GM19035 (cell line): Measurements from ENCODE around the gene DUSP2.

ENCODE experiments used
- ATAC-seq: cut with Tn5 transposase; IDR thresholded peaks from one replicate; pipeline ENCODE4 v1.9.1; 2021; ENCODE audit not compliant: unreplicated experiment

The DUSP2 gene

GRCh38 chr2:96145036-96145847 lies at the start of gene DUSP2:
Gene DUSP2, minus strand, starts transcription at chr2:96145440. Its CDS starts 86 bp downstream, at chr2:96145354.
- peak; percentile 49 for ATAC-seq

GRCh38 chr2:96191937-96192670 lies 46.9 kb upstream of the DUSP2 start:
- no peak for ATAC-seq

- no peak for ATAC-seq
Measured at GRCh38 chr2:96188821-96189526, 43.7 kb upstream of the DUSP2 start.

GRCh38 chr2:96186562-96186961 lies 41.3 kb upstream of the DUSP2 start:
- no peak for ATAC-seq

GRCh38 chr2:96185516-96185915 lies 40.3 kb upstream of the DUSP2 start:
- no peak for ATAC-seq

- ATAC-seq, result no peak
Measured at GRCh38 chr2:96184989-96185388, 39.7 kb upstream of the DUSP2 start.

GRCh38 chr2:96184188-96184587 lies 38.9 kb upstream of the DUSP2 start:
- ATAC-seq, result no peak

- ATAC-seq, result no peak
Measured at GRCh38 chr2:96181529-96181928, 36.3 kb upstream of the DUSP2 start.

GRCh38 chr2:96180521-96180920 lies 35.3 kb upstream of the DUSP2 start:
- no peak for ATAC-seq

- ATAC-seq, result no peak
Measured at GRCh38 chr2:96180002-96180401, 34.8 kb upstream of the DUSP2 start.

- ATAC-seq, result no peak
Measured at GRCh38 chr2:96176661-96177060, 31.4 kb upstream of the DUSP2 start.

GRCh38 chr2:96175951-96176350 lies 30.7 kb upstream of the DUSP2 start:
- no peak for ATAC-seq

GRCh38 chr2:96174251-96175144 lies 29.3 kb upstream of the DUSP2 start:
- ATAC-seq, result peak; percentile 67

GRCh38 chr2:96171831-96172230 lies 26.6 kb upstream of the DUSP2 start:
- no peak for ATAC-seq

- ATAC-seq, result no peak
Measured at GRCh38 chr2:96170626-96171025, 25.4 kb upstream of the DUSP2 start.

GRCh38 chr2:96169868-96170507 lies 24.7 kb upstream of the DUSP2 start:
- ATAC-seq, result no peak

- ATAC-seq, result no peak
Measured at GRCh38 chr2:96167407-96168013, 22.3 kb upstream of the DUSP2 start.

GRCh38 chr2:96164459-96165184 lies 19.4 kb upstream of the DUSP2 start:
- ATAC-seq, result peak; percentile 73
